Erythroblast (primary cell): ENCODE data around the gene CAMSAP2.

Source experiments
- GATA1 ChIP-seq: IDR thresholded peaks from 2 replicates; pipeline ENCODE4 v1.6.1; 2011; ENCODE audit warnings: low read depth, mild to moderate bottlenecking, control low read depth, low read length, moderate library complexity
- POLR2A ChIP-seq: IDR thresholded peaks from 2 replicates; pipeline ENCODE4 v1.6.1; 2011; ENCODE audit warnings: mild to moderate bottlenecking, low read length

DNA sequence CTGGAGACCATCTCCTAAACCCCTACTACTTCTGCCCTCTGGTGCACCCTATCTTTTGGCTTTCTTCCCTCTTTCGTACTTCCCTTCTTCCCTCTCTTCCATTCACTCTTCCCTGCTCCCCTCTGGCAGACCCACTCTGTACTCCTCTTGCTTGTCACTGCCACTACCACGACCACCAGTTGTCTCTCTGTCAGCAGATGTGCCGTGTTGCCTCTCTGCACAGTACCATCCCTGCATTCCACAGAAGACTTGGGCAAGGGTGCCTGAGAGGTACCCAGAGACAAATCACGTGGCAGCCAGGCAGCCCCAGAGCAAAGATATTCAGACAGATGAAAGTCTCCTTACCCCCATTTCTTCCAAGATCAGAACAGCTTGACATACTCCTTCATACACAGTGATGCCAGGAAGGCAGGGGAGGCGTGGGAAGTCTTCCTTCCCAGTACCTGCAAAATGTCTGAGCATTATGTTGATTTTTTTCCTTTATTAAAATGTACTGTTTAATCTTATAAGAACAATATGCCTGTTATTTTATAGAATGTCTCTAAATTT lies 15.0 kb downstream of the CAMSAP2 start:
- no peak for TF ChIP-seq POLR2A
- no peak for TF ChIP-seq GATA1
